ENCODE data around the gene UBA7.

Gene UBA7

GRCh38 chr3:49805897-49806701 lies 7.7 kb downstream of the UBA7 start:
- peak; percentile 44 for DNase-seq

- no peak for DNase-seq
Observed at GRCh38 chr3:49805367-49805782, 8.4 kb downstream of the UBA7 start.

- peak; percentile 29 to 30 for DNase-seq
Observed at GRCh38 chr3:49804141-49805041, 9.4 kb downstream of the UBA7 start.

DNA sequence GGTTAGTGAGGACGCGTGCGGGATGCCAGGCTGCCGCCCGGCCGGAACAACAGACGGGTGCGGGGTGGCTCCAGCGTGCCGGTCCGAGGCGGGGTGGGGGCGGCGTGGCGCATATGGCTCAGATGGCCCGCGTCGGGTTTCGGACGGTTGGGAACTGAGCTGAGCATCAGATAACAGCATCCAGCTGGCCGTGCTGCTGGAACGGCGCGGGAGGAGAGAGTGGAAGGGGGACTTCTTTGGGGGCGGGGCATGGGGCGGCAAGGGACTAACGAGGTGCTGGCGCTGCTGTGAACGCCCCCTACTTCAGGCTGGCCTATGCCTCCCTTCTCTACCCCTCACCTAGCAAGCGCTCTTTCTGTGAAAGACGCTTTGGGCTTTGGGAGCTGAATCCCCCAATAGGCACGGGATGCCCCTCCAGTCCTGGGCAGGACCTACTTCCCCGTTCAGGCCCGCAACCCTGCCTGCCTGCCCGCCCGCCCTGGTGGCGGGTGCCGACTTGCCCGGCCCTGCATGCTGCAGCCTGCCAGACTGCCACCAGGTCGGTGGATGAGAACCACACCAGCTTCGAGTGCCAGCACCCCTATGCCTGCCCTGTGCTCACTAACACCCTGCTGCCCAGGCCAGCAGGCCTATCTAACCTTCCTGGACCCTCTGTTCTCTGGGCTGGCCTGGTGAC lies 10.2 kb downstream of the UBA7 start:
- DNase-seq = peak; percentile 65 to 66

- peak; percentile 92 to 93 for DNase-seq
Observed at GRCh38 chr3:49802719-49803464, 10.9 kb downstream of the UBA7 start, which contains the start of gene INKA1. TSS of gene INKA1 (plus strand) at chr3:49803261. CDS start at chr3:49803393, 132 bp downstream.

DNA sequence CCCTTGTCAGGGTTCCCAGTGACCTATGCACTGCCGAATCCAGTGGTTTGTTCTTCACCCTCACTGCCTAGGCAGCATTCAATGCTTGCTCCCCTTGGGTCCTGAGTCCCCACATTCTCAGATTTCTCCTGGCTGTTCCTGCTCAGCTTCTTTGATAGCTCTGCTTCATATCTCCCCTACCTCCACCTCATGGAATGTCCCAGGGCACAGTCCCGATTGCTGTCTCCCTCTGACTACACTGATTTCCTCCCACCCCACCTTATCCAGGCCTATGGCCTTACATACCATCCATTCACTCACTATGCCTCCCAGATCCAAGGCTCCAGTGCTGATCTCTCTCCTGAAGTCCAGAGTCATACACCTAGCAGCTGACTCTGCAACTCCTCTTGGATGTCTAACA lies 12.6 kb downstream of the UBA7 start:
- no peak for DNase-seq

- DNase-seq = no peak
Observed at GRCh38 chr3:49799761-49800160, 14.0 kb downstream of the UBA7 start, which contains the start of gene CDHR4. TSS of gene CDHR4 (minus strand) at chr3:49799873. CDS start at chr3:49799812, 61 bp downstream.

GRCh38 chr3:49799105-49799504 lies 14.6 kb downstream of the UBA7 start:
- DNase-seq = no peak

- no peak for DNase-seq
Observed at GRCh38 chr3:49794926-49795905, 18.5 kb downstream of the UBA7 start.

DNA sequence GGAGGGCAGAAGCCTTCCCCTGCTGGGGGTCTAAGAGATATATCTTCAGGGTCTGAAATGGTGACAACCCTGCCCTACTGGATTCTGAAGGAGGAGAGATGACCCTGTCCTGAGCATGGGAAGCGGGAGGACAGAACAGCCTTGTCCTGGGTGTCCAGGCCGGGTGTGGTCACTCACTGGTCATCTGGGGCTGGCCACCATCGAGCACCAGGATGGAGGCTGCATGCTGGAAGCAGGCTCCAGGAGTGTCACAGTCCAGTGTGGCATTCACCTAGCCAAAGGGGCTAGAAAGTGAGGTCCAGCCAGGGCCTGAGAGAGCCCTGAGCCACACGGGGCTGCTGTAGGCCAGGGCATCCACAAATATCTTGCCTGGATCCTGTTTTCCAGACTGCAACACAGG lies 19.3 kb downstream of the UBA7 start:
- DNase-seq = no peak

GRCh38 chr3:49793486-49794085 lies 20.2 kb downstream of the UBA7 start:
- no peak for DNase-seq

- DNase-seq = no peak
Observed at GRCh38 chr3:49792371-49793150, 21.2 kb downstream of the UBA7 start.

DNA sequence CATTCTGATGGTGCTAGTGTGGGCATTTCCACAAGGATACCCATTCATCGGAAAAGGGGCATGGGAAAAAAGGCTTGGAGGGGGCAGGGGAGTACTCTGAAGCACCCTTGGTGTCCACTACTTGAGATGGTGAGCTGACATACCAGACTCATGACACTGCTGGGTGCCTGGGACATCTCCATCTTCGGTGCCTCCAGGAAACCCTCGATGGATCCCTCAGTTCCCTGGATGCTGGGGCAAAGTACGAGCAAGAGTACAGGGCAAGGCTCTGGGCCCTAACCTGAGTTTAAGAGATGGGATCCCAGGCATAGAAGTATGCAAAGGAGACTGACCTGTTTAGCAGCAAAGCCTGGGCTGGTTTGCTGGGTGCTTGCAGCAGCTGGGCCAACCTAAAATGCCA lies 22.2 kb downstream of the UBA7 start:
- DNase-seq = no peak

DNA sequence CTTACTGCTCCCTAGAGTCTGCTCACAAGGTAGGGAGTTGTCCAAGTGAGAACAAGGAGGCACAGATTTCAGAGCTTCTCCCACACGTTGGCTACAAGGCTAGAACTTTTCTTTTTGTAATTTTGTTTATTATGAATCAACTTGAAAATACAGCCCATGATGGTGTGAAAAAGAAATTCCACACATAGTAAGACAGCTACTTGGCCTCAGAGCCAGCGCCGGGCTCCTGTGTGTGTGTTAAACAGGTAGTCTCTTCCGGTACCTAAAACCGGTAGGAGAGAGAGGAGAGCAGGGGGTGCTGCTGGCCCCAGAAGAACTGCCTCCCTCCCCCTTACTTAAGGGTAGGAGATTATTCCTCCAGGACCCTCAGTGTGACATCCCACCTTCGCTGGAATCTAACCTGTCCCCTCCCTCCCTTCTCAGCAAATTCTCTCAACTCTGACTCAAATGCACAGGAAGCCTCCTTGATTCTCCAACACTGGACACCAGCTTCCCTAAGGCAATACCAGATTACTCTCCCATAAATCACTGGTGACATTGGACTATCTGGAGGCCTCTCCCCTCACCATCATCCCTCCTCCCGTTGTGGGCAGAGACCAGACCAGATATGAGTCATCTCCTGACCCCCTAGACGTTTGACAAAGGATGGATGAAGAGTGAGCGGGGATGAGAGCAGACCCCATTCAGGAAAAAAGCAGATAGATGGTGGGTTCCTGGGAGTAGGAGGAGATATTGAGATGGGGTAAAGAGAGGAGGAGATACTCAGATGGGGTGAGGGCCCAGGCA lies 22.9 kb downstream of the UBA7 start:
- DNase-seq = no peak

DNA sequence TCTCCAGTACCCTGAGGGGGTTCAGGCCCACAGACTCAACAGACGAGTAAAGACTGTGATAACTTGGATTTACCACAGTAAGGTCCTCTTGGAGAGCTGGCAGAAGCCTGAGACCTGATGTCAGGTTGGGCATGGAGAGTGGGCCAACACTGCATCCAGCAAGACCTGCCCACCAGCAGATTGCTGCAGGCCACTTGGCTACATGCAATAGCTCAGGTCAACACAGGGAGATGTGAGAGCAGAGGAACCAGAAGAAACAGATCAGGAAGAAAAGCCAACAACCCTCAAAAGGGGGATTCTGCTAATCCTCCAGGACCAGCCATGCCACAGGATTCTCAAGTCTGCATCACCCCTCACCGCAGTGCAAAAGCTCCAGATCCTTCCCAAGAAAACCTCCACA lies 25.7 kb downstream of the UBA7 start:
- no peak for DNase-seq

DNA sequence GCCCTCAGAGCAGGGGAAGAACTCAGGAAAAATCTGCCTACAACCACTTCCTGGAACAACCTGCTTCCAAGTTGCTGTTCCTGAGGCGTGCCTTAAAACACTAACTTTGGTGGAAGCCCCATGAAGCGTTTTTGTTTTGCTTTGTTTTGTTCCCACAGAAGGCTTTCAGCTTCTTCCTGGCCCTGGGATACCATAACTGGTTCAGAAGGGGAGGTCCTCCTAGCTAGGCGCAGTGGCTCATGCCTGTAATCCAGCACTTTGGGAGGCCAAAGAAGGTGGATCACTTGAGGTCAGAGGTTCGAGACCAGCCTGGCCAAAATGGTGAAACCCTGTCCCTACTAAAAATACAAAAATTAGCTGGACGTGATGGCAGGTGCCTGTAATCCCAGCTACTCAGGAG lies 26.2 kb downstream of the UBA7 start:
- DNase-seq = no peak

GRCh38 chr3:49787182-49787464 lies 26.6 kb downstream of the UBA7 start:
- DNase-seq = peak in 1 of 2 experiments; percentile 36

DNA sequence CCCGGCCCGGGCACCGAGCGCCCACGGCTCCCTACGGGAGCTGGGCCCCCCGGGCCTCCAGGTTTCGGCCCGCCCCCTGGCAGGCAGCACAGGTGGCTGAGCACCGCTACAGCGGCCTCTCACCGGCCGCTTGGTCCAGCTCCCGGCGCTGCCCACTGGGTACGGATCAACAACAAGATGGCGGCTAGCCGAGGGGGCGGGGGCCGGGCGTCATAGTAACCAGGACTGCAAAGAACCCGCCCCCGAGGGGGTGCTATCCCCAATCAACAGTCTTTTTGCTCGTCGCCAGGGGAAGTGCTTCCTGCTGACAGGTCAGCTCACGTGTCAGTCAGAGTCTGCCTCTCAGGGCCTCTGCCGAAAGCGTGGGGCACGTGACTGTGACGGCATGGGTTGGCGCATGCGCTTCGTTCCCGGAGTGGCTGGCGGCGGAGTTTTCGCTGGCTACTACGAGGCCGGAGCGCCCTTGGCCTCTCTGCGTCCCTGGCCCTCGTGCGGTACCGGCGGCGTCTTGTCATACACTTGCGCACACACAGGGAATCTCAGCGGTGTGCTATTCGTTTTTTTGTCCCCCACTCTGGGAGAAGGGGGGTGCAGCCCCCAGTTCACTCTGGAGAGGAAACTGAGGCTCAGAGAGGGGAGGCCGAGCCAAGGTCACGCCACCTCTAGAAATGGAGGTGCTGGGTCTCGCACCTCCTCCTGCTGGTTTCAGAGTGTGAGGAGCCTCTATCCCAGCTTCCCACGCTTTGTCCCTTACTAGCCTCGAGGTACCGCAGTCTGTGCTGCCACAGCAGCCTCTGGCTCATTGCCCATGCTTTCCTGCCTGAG lies 27.2 kb downstream of the UBA7 start, which contains the start of gene IP6K1:
TSS of gene IP6K1 (minus strand) at position 186 of the 825 bp plus-strand sequence. CDS start 38,502 bp downstream, outside the sequence.
- DNase-seq = peak; percentile 99 to 100
